H7 (cell line): ENCODE results near the gene ADARB2. TPM values are rescaled to one million over a fixed set of nuclear protein-coding genes. Genes with fewer than 3 reads are reported as not detected.
A peak's percentile ranks its signal among the peaks of the same experiment; 100 is the strongest.

ENCODE experiments used
- DNase-seq: peaks from one replicate; pipeline ENCODE4 v3.0.0; 2012
- H3K27me3 ChIP-seq: 2 replicates; pipeline ENCODE4 v1.6.0; 2011; ENCODE audit warnings: mild to moderate bottlenecking, low read length; ENCODE audit not compliant: control insufficient read depth, insufficient read depth
- H3K36me3 ChIP-seq: replicated peaks from 2 replicates; pipeline ENCODE4 v1.5.1; 2011; ENCODE audit warnings: low read length; ENCODE audit not compliant: control insufficient read depth, insufficient read depth
- H3K4me3 ChIP-seq: 2 replicates; pipeline ENCODE4 v1.5.1; 2011; ENCODE audit warnings: low read depth, mild to moderate bottlenecking, control low read depth, low read length, moderate library complexity; ENCODE audit not compliant: insufficient read depth
- total RNA-seq: library from RNA; depleted of rRNA; stranded (reverse); fragments of >200 nt; shearing (Covaris generic); gene quantifications from 2 replicates; pipeline ENCODE4 v1.2.3, GENCODE V29; 2014

The ADARB2 gene
- total RNA-seq, 1 experiment from 2014 or later: 1.5 TPM

- DNase-seq: no peak
- no peaks in the 10 kb centered on the region for H3K36me3 ChIP-seq
- no peaks in the 10 kb centered on the region for H3K27me3 ChIP-seq
- no peak overlapping the region for H3K4me3 ChIP-seq
These were observed 422.1 kb downstream of the ADARB2 start for GRCh38 chr10:1315178-1315577.

- no peaks in the 10 kb centered on the region for H3K36me3 ChIP-seq
- no peak overlapping the region for H3K4me3 ChIP-seq
- DNase-seq: no peak
- no peaks in the 10 kb centered on the region for H3K27me3 ChIP-seq
These were observed 425.6 kb downstream of the ADARB2 start for GRCh38 chr10:1311726-1312125.

- H3K27me3 ChIP-seq: no peaks in the 10 kb centered on the region
- no peak overlapping the region for H3K4me3 ChIP-seq
- peak; percentile 77 for DNase-seq
- no peaks in the 10 kb centered on the region for H3K36me3 ChIP-seq
These were observed 427.0 kb downstream of the ADARB2 start for GRCh38 chr10:1310271-1310789.

- H3K27me3 ChIP-seq: no peaks in the 10 kb centered on the region
- peak; percentile 79 for DNase-seq
- no peaks in the 10 kb centered on the region for H3K36me3 ChIP-seq
- no peak overlapping the region for H3K4me3 ChIP-seq
These were observed 427.6 kb downstream of the ADARB2 start for GRCh38 chr10:1309617-1310270.

GRCh38 chr10:1308962-1309616 is 428.2 kb downstream of the ADARB2 start:
- Histone ChIP-seq H3K36me3 (no peaks in the 10 kb centered on the region), H3K4me3 (no peak overlapping the region), H3K27me3 (no peaks in the 10 kb centered on the region)
- no peak for DNase-seq

- Histone ChIP-seq H3K27me3 (no peaks in the 10 kb centered on the region), H3K4me3 (no peak overlapping the region), H3K36me3 (no peaks in the 10 kb centered on the region)
- no peak for DNase-seq
These were observed 429.0 kb downstream of the ADARB2 start for GRCh38 chr10:1308173-1308961.

- Histone ChIP-seq H3K36me3 (no peaks in the 10 kb centered on the region), H3K4me3 (no peak overlapping the region), H3K27me3 (no peaks in the 10 kb centered on the region)
- DNase-seq: no peak
These were observed 436.2 kb downstream of the ADARB2 start for GRCh38 chr10:1301143-1301542.

GRCh38 chr10:1300218-1300617 is 437.1 kb downstream of the ADARB2 start:
- Histone ChIP-seq H3K36me3 (no peaks in the 10 kb centered on the region), H3K27me3 (no peaks in the 10 kb centered on the region), H3K4me3 (no peak overlapping the region)
- no peak for DNase-seq

GRCh38 chr10:1299041-1299726 is 438.1 kb downstream of the ADARB2 start:
- H3K36me3 ChIP-seq: no peaks in the 10 kb centered on the region
- no peak for DNase-seq
- H3K4me3 ChIP-seq: no peak overlapping the region
- no peaks in the 10 kb centered on the region for H3K27me3 ChIP-seq

- H3K36me3 ChIP-seq: no peaks in the 10 kb centered on the region
- peak; percentile 85 for DNase-seq
- H3K4me3 ChIP-seq: no peak overlapping the region
- no peaks in the 10 kb centered on the region for H3K27me3 ChIP-seq
These were observed 439.6 kb downstream of the ADARB2 start for GRCh38 chr10:1297566-1298301.

- no peak for DNase-seq
- Histone ChIP-seq H3K36me3 (no peaks in the 10 kb centered on the region), H3K4me3 (no peak overlapping the region), H3K27me3 (no peaks in the 10 kb centered on the region)
These were observed 441.4 kb downstream of the ADARB2 start for GRCh38 chr10:1295756-1296480.

GRCh38 chr10:1294748-1295147 is 442.6 kb downstream of the ADARB2 start:
- H3K36me3 ChIP-seq: no peaks in the 10 kb centered on the region
- H3K4me3 ChIP-seq: no peak overlapping the region
- no peaks in the 10 kb centered on the region for H3K27me3 ChIP-seq
- DNase-seq: no peak

- peak; percentile 70 for DNase-seq
- Histone ChIP-seq H3K27me3 (no peaks in the 10 kb centered on the region), H3K4me3 (no peak overlapping the region), H3K36me3 (no peaks in the 10 kb centered on the region)
These were observed 443.5 kb downstream of the ADARB2 start for GRCh38 chr10:1293636-1294435.
